GM12878 (cell line): Measurements from ENCODE around the gene HPSE2.

ENCODE experiments used
- POLR2A ChIP-seq: IDR thresholded peaks from 2 replicates; pipeline ENCODE4 v1.6.1; 2011; ENCODE audit warnings: low read depth, mild to moderate bottlenecking, low read length
- TF ChIP-seq, protein P1 (sequence below): IDR thresholded peaks from 2 replicates; pipeline ENCODE4 v1.6.1; 2012; ENCODE audit warnings: low read length, inconsistent platforms
- TF ChIP-seq, protein P2 (sequence below): fragments of 450-650 bp; IDR thresholded peaks from 2 replicates; pipeline ENCODE4 v1.6.1; 2017; ENCODE audit warnings: mild to moderate bottlenecking, moderate library complexity

DNA sequence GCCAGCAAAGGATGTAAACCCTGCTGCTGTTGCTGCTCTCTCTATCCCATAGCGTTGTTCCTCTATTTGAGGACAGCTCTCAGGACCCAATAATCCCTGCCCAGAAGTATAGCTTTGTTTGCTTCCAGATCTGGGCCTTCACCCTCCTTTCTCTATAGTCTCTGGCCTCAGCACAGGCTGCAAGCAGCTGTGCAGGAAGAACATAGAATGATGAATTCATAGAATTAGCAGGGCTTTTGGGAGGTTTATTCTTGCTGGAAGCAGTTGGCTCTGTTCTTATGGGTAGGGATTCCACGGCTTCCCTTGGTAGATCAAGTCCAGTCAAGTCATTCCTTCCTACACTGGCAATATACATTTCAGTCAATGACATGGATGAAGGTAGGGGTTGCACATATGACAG lies 354.7 kb downstream of the HPSE2 start:
- no peak for TF ChIP-seq POLR2A
- TF ChIP-seq, protein P1, sequence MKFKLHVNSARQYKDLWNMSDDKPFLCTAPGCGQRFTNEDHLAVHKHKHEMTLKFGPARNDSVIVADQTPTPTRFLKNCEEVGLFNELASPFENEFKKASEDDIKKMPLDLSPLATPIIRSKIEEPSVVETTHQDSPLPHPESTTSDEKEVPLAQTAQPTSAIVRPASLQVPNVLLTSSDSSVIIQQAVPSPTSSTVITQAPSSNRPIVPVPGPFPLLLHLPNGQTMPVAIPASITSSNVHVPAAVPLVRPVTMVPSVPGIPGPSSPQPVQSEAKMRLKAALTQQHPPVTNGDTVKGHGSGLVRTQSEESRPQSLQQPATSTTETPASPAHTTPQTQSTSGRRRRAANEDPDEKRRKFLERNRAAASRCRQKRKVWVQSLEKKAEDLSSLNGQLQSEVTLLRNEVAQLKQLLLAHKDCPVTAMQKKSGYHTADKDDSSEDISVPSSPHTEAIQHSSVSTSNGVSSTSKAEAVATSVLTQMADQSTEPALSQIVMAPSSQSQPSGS = no peak
- TF ChIP-seq, protein P2, sequence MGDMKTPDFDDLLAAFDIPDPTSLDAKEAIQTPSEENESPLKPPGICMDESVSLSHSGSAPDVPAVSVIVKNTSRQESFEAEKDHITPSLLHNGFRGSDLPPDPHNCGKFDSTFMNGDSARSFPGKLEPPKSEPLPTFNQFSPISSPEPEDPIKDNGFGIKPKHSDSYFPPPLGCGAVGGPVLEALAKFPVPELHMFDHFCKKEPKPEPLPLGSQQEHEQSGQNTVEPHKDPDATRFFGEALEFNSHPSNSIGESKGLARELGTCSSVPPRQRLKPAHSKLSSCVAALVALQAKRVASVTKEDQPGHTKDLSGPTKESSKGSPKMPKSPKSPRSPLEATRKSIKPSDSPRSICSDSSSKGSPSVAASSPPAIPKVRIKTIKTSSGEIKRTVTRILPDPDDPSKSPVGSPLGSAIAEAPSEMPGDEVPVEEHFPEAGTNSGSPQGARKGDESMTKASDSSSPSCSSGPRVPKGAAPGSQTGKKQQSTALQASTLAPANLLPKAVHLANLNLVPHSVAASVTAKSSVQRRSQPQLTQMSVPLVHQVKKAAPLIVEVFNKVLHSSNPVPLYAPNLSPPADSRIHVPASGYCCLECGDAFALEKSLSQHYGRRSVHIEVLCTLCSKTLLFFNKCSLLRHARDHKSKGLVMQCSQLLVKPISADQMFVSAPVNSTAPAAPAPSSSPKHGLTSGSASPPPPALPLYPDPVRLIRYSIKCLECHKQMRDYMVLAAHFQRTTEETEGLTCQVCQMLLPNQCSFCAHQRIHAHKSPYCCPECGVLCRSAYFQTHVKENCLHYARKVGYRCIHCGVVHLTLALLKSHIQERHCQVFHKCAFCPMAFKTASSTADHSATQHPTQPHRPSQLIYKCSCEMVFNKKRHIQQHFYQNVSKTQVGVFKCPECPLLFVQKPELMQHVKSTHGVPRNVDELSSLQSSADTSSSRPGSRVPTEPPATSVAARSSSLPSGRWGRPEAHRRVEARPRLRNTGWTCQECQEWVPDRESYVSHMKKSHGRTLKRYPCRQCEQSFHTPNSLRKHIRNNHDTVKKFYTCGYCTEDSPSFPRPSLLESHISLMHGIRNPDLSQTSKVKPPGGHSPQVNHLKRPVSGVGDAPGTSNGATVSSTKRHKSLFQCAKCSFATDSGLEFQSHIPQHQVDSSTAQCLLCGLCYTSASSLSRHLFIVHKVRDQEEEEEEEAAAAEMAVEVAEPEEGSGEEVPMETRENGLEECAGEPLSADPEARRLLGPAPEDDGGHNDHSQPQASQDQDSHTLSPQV = no peak
